HCT116 (cell line): Measurements from ENCODE around the gene PTBP3. TPM values are rescaled to one million over a fixed set of nuclear protein-coding genes. Genes with fewer than 3 reads are reported as not detected.

Experiments used
- ATAC-seq: fragments of 200-7000 bp; cut with Tn5 transposase; 2 replicates; pipeline ENCODE4 v1.9.1; 2020; ENCODE audit warnings: mild to moderate bottlenecking, moderate library complexity
- BruUV-seq: library from RNA; stranded (reverse); fragments of 400-500 nt; replicated peaks from 2 replicates; lab custom pipeline; 2021; lab: Mats Ljungman, UMichigan
- CTCF ChIA-PET: fragments of 300-600 bp; sonication (Branson Sonifier 250); formaldehyde crosslinking; loops from one replicate; lab custom pipeline; 2021; ENCODE audit warnings: antibody characterized with exemption; lab: Charles Lee
- POLR2A ChIA-PET: fragments of 300-600, 350-600 bp; sonication (Branson Sonifier 250); formaldehyde crosslinking; loops from one replicate; lab custom pipeline; 2021; ENCODE audit warnings: antibody characterized with exemption; lab: Charles Lee
- RAD21 ChIA-PET, 2 experiments: fragments of 300-600 bp; sonication (Branson Sonifier 250); formaldehyde crosslinking; loops; one replicate each; lab custom pipeline; 2023; ENCODE audit warnings: low total read pairs in 2 of 2; ENCODE audit not compliant: uncharacterized antibody in 2 of 2, unreplicated experiment in 2 of 2, low non-redundant PET in 1 of 2; lab: Charles Lee
- DNase-seq: peaks from one replicate; pipeline ENCODE4 v3.0.0-alpha.2; 2010; ENCODE audit warnings: low read depth, low spot score
- H2AFZ ChIP-seq: fragments of 200-600 bp; shearing (Covaris generic), sonication (generic); 2 replicates; pipeline ENCODE4 v1.6.1; 2017; ENCODE audit warnings: low read depth, mixed run types, mixed read lengths, antibody characterized with exemption, low read length; ENCODE audit not compliant: poor library complexity, severe bottlenecking
- H3K27ac ChIP-seq: 2 replicates; pipeline ENCODE4 v1.5.1; 2012; ENCODE audit warnings: low read depth, low read length
- H3K27me3 ChIP-seq: fragments of 200-600 bp; sonication (generic); 2 replicates; pipeline ENCODE4 v1.6.1; 2016; ENCODE audit warnings: mixed run types, low read length, mixed read lengths; ENCODE audit not compliant: insufficient read depth
- H3K36me3 ChIP-seq, 2 experiments: fragments of 200-500 bp in 1 of 2; fragments of 200-600 bp in 1 of 2; sonication (Bioruptor generic) in 1 of 2; sonication (generic) in 1 of 2; 2 replicates each; pipeline versions ENCODE4 v1.5.1 to v1.6.1; 2014 to 2016; ENCODE audit warnings: low read length in 2 of 2, inconsistent platforms in 1 of 2, mixed read lengths in 1 of 2, mixed run types in 1 of 2; ENCODE audit not compliant: insufficient read depth in 2 of 2, control insufficient read depth in 1 of 2
- H3K4me1 ChIP-seq, 2 experiments: fragments of 200-600 bp in 1 of 2; sonication (generic) in 1 of 2; 2 replicates each; pipeline versions ENCODE4 v1.5.1 to v1.6.1; 2012 to 2017; ENCODE audit warnings: low read length in 2 of 2, inconsistent platforms in 1 of 2, mild to moderate bottlenecking in 1 of 2, mixed read lengths in 1 of 2, mixed run types in 1 of 2, moderate library complexity in 1 of 2; ENCODE audit not compliant: insufficient read depth in 2 of 2, control insufficient read depth in 1 of 2
- H3K4me2 ChIP-seq: fragments of 200-600 bp; sonication (generic); 2 replicates; pipeline ENCODE4 v1.6.1; 2017; ENCODE audit warnings: mixed run types, low read length, mixed read lengths
- H3K4me3 ChIP-seq, 2 experiments: fragments of 200-600 bp in 1 of 2; sonication (generic) in 1 of 2; replicated peaks in 1 of 2; 2 replicates each; pipeline ENCODE4 v1.5.1; 2011 to 2016; ENCODE audit warnings: low read length in 2 of 2, control low read depth in 1 of 2, low read depth in 1 of 2, mild to moderate bottlenecking in 1 of 2, mixed read lengths in 1 of 2, mixed run types in 1 of 2
- H3K79me2 ChIP-seq: fragments of 200-600 bp; sonication (generic); 2 replicates; pipeline ENCODE4 v1.6.1; 2017; ENCODE audit warnings: mild to moderate bottlenecking, mixed run types, low read length, moderate library complexity, mixed read lengths; ENCODE audit not compliant: insufficient read depth
- H3K9ac ChIP-seq: fragments of 200-600 bp; sonication (generic); 2 replicates; pipeline ENCODE4 v1.6.1; 2016; ENCODE audit warnings: low read length, mixed read lengths
- H3K9me2 ChIP-seq: fragments of 200-600 bp; sonication (generic), shearing (Covaris generic); 2 replicates; pipeline ENCODE4 v1.6.1; 2017; ENCODE audit warnings: mixed run types, mild to moderate bottlenecking, moderate library complexity; ENCODE audit not compliant: insufficient read depth
- H3K9me3 ChIP-seq, 2 experiments: fragments of 200-500 bp in 1 of 2; fragments of 200-600 bp in 1 of 2; sonication (Bioruptor generic) in 1 of 2; sonication (generic) in 1 of 2; 2 replicates each; pipeline ENCODE4 v1.6.1; 2014 to 2017; ENCODE audit warnings: low read length in 2 of 2, mixed read lengths in 2 of 2, inconsistent platforms in 1 of 2, low read depth in 1 of 2, mild to moderate bottlenecking in 1 of 2, mixed run types in 1 of 2, moderate library complexity in 1 of 2; ENCODE audit not compliant: control insufficient read depth in 1 of 2, insufficient read depth in 1 of 2
- H4K20me1 ChIP-seq: fragments of 200-600 bp; sonication (generic), shearing (Covaris generic); 2 replicates; pipeline ENCODE4 v1.6.1; 2017; ENCODE audit warnings: mixed run types, mild to moderate bottlenecking, moderate library complexity; ENCODE audit not compliant: insufficient read depth
- CBX3 ChIP-seq: IDR thresholded peaks from 2 replicates; pipeline ENCODE4 v1.6.1; 2012; ENCODE audit warnings: low read depth
- CEBPB ChIP-seq: IDR thresholded peaks from 2 replicates; pipeline ENCODE4 v1.6.1; 2012; ENCODE audit warnings: low read depth
- EGR1 ChIP-seq: IDR thresholded peaks from 2 replicates; pipeline ENCODE4 v1.6.1; 2012; ENCODE audit warnings: low read depth
- EZH2phosphoT487 ChIP-seq: fragments of 200-600 bp; IDR thresholded peaks from 2 replicates; pipeline ENCODE4 v1.6.1; 2018; ENCODE audit warnings: antibody characterized with exemption, borderline replicate concordance
- FOSL1 ChIP-seq: IDR thresholded peaks from 2 replicates; pipeline ENCODE4 v1.6.1; 2012; ENCODE audit warnings: low read depth
- JUND ChIP-seq: IDR thresholded peaks from 2 replicates; pipeline ENCODE4 v1.6.1; 2012
- POLR2A ChIP-seq: IDR thresholded peaks from 2 replicates; pipeline ENCODE4 v1.7.0; 2011; ENCODE audit warnings: borderline replicate concordance; ENCODE audit not compliant: insufficient read depth, insufficient read length; ENCODE audit errors: extremely low read depth
- POLR2AphosphoS5 ChIP-seq: IDR thresholded peaks from 2 replicates; pipeline ENCODE4 v1.6.1; 2011; ENCODE audit warnings: mild to moderate bottlenecking, low read depth, low read length, moderate library complexity
- RAD21 ChIP-seq: IDR thresholded peaks from 2 replicates; pipeline ENCODE4 v1.6.1; 2012; ENCODE audit warnings: low read depth, mild to moderate bottlenecking
- REST ChIP-seq: IDR thresholded peaks from 2 replicates; pipeline ENCODE4 v1.6.1; 2012; ENCODE audit warnings: low read depth
- SRF ChIP-seq: IDR thresholded peaks from 2 replicates; pipeline ENCODE4 v1.6.1; 2012; ENCODE audit warnings: low read depth
- TCF7L2 ChIP-seq: IDR thresholded peaks from 2 replicates; pipeline ENCODE4 v1.7.0; 2011; ENCODE audit warnings: borderline replicate concordance, inconsistent platforms; ENCODE audit not compliant: insufficient read depth, insufficient read length; ENCODE audit errors: extremely low read depth
- ZFX ChIP-seq: fragments of 450-650 bp; IDR thresholded peaks from 2 replicates; pipeline ENCODE4 v1.6.1; 2017
- ZNF274 ChIP-seq: fragments of 200-500 bp; sonication (Bioruptor generic); IDR thresholded peaks from 2 replicates; pipeline ENCODE4 v1.6.1; 2014; ENCODE audit warnings: mild to moderate bottlenecking, low read depth, low read length, inconsistent platforms
- intact Hi-C: fragments of 100-400 bp; cut with micrococcal nuclease; formaldehyde crosslinking; loops from 2 replicates; pipeline ENCODE4 v1.10.0; 2022
- total RNA-seq: library from RNA; stranded (reverse); gene quantifications from one replicate; pipeline ENCODE4 v1.2.1, GENCODE V29; 2021; ENCODE audit not compliant: unreplicated experiment
- TF ChIP-seq, protein P1 (sequence below): IDR thresholded peaks from 2 replicates; pipeline ENCODE4 v1.6.1; 2012
- TF ChIP-seq, protein P2 (sequence below): IDR thresholded peaks from 2 replicates; pipeline ENCODE4 v1.6.1; 2012

PTBP3 gene
- total RNA-seq, 1 experiment from 2014 or later: 102 TPM

GRCh38 chr9:112248722-112249121 is 84.7 kb downstream of the PTBP3 start:
- Histone ChIP-seq H3K9ac (no peak overlapping the region), H3K27ac (no peak overlapping the region), H3K4me3 (no peak overlapping the region), H3K9me3 (no peaks in the 10 kb centered on the region), H3K4me2 (no peak overlapping the region), H3K9me2 (no peaks in the 10 kb centered on the region), H4K20me1 (no peaks in the 10 kb centered on the region), H3K79me2 (no peaks in the 10 kb centered on the region; the same call in 1 of the 2 replicates), H3K36me3 (no peaks in the 10 kb centered on the region), H3K27me3 (no peaks in the 10 kb centered on the region), H3K4me1 (peaks cover 0 to 17% of the 10 kb centered on the region in 2 experiments; a peak in 2 of 4 replicates), H2AFZ (no peak overlapping the region)
- BruUV-seq: no TSS peak
- ChIA-PET POLR2A (no interaction called here), CTCF (no interaction called here), RAD21 (no interaction called here)
- DNase-seq (no peak), ATAC-seq (no peak)
- intact Hi-C loops: no loop called here
- no peak for TF ChIP-seq REST
- TF ChIP-seq, protein P1, sequence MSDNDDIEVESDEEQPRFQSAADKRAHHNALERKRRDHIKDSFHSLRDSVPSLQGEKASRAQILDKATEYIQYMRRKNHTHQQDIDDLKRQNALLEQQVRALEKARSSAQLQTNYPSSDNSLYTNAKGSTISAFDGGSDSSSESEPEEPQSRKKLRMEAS: no peak
- TF ChIP-seq, protein P2, sequence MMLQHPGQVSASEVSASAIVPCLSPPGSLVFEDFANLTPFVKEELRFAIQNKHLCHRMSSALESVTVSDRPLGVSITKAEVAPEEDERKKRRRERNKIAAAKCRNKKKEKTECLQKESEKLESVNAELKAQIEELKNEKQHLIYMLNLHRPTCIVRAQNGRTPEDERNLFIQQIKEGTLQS: no peak
- no peak for TF ChIP-seq JUND
- no peak for TF ChIP-seq FOSL1
- TF ChIP-seq RAD21: no peak
- no peak for TF ChIP-seq EZH2phosphoT487
- no peak for TF ChIP-seq POLR2A
- no peak for TF ChIP-seq POLR2AphosphoS5
- TF ChIP-seq CEBPB: no peak
- TF ChIP-seq TCF7L2: no peak
- no peak for TF ChIP-seq ZNF274
- TF ChIP-seq CBX3: no peak
- TF ChIP-seq ZFX: no peak
- no peak for TF ChIP-seq SRF
- TF ChIP-seq EGR1: no peak
